WTC11 (cell line): ENCODE data around the gene NDUFAF8. TPM values are rescaled to one million over a fixed set of nuclear protein-coding genes. Genes with fewer than 3 reads are reported as not detected.

Experiments used
- ATAC-seq: fragments of 200-7000 bp; cut with Tn5 transposase; 2 replicates; pipeline ENCODE4 v1.10.0; 2021; ENCODE audit warnings: mild to moderate bottlenecking, moderate library complexity
- CTCF ChIA-PET: fragments of 300-600 bp; sonication (Branson Sonifier 250); formaldehyde crosslinking; loops from one replicate; lab custom pipeline; 2021; ENCODE audit warnings: antibody characterized with exemption; lab: Charles Lee
- POLR2A ChIA-PET: fragments of 350-600 bp; sonication (Branson Sonifier 250); formaldehyde crosslinking; loops from one replicate; lab custom pipeline; 2021; ENCODE audit warnings: antibody characterized with exemption; lab: Charles Lee
- DNase-seq: peaks from one replicate; pipeline ENCODE4 v3.0.0; 2021; ENCODE audit warnings: low spot score
- H3K27ac Mint-ChIP-seq: 2 replicates; pipeline ENCODE4 v1.8.0; 2021; ENCODE audit warnings: mixed read lengths
- H3K27me3 Mint-ChIP-seq: 2 replicates; pipeline ENCODE4 v1.8.0; 2021; ENCODE audit warnings: low read depth, mild to moderate bottlenecking, moderate library complexity, mixed read lengths
- H3K36me3 Mint-ChIP-seq: 2 replicates; pipeline ENCODE4 v1.8.0; 2021; ENCODE audit warnings: mixed read lengths
- H3K4me1 Mint-ChIP-seq: 2 replicates; pipeline ENCODE4 v1.8.0; 2022; ENCODE audit warnings: mixed read lengths
- H3K4me3 Mint-ChIP-seq: 2 replicates; pipeline ENCODE4 v1.8.0; 2021; ENCODE audit warnings: mild to moderate bottlenecking, moderate library complexity, mixed read lengths
- H3K9me3 Mint-ChIP-seq: 2 replicates; pipeline ENCODE4 v1.8.0; 2021; ENCODE audit warnings: mixed read lengths
- ATF2 ChIP-seq: sonication (generic); formaldehyde crosslinking; IDR thresholded peaks from 2 replicates; pipeline ENCODE4 v1.8.1; 2022; ENCODE audit warnings: low read depth, missing genetic modification reagents, borderline replicate concordance
- EMX1 ChIP-seq: fragments of 250-450 bp; sonication (Bioruptor Pico); IDR thresholded peaks from 2 replicates; pipeline ENCODE4 v1.8.0; 2021; ENCODE audit warnings: mild to moderate bottlenecking
- FOXK1 ChIP-seq: sonication (generic); formaldehyde crosslinking; IDR thresholded peaks from 2 replicates; pipeline ENCODE4 v1.8.0; 2022; ENCODE audit warnings: mild to moderate bottlenecking, moderate library complexity, missing genetic modification reagents
- GABPB1 ChIP-seq: sonication (generic); formaldehyde crosslinking; IDR thresholded peaks from 2 replicates; pipeline ENCODE4 v1.8.1; 2023; ENCODE audit warnings: mild to moderate bottlenecking, missing genetic modification reagents
- GRHL2 ChIP-seq: fragments of 250-450 bp; sonication (Bioruptor Pico); IDR thresholded peaks from 2 replicates; pipeline ENCODE4 v1.8.0; 2022; ENCODE audit warnings: mild to moderate bottlenecking, moderate library complexity; ENCODE audit not compliant: insufficient replicate concordance, severe bottlenecking
- GTF2I ChIP-seq: fragments of 250-450 bp; sonication (Bioruptor Pico); conservative IDR thresholded peaks from 2 replicates; pipeline ENCODE4 v1.4.0; 2021; ENCODE audit warnings: mild to moderate bottlenecking
- JAZF1 ChIP-seq: fragments of 250-450 bp; sonication (Bioruptor Pico); IDR thresholded peaks from 2 replicates; pipeline ENCODE4 v1.9.0; 2021; ENCODE audit warnings: moderate library complexity, mild to moderate bottlenecking, inconsistent platforms
- SMAD3 ChIP-seq: sonication (generic); formaldehyde crosslinking; IDR thresholded peaks from 2 replicates; pipeline ENCODE4 v1.8.0; 2022; ENCODE audit warnings: missing genetic modification reagents, mild to moderate bottlenecking, borderline replicate concordance
- ZMAT4 ChIP-seq: fragments of 250-450 bp; sonication (Bioruptor Pico); IDR thresholded peaks from 2 replicates; pipeline ENCODE4 v1.9.0; 2021; ENCODE audit warnings: mild to moderate bottlenecking
- ZNF219 ChIP-seq: sonication (generic); formaldehyde crosslinking; IDR thresholded peaks from 2 replicates; pipeline ENCODE4 v1.8.0; 2023; ENCODE audit warnings: missing genetic modification reagents, mild to moderate bottlenecking, borderline replicate concordance
- ZNF396 ChIP-seq: fragments of 250-450 bp; sonication (Bioruptor Pico); IDR thresholded peaks from 2 replicates; pipeline ENCODE4 v1.8.0; 2021; ENCODE audit warnings: mild to moderate bottlenecking, moderate library complexity, borderline replicate concordance
- total RNA-seq: library from RNA; stranded (reverse); gene quantifications from 3 replicates; pipeline ENCODE4 v1.2.3, GENCODE V29; 2021
- TF ChIP-seq, protein P1 (sequence below): fragments of 250-450 bp; sonication (Bioruptor Pico); conservative IDR thresholded peaks from 2 replicates; pipeline ENCODE4 v1.9.0; 2021; ENCODE audit warnings: mild to moderate bottlenecking
- TF ChIP-seq, protein P2 (sequence below): sonication (generic); formaldehyde crosslinking; IDR thresholded peaks from 2 replicates; pipeline ENCODE4 v1.8.1; 2023; ENCODE audit warnings: mild to moderate bottlenecking, missing genetic modification reagents
- TF ChIP-seq, protein P3 (sequence below): sonication (generic); formaldehyde crosslinking; IDR thresholded peaks from 2 replicates; pipeline ENCODE4 v1.8.1; 2023; ENCODE audit warnings: mild to moderate bottlenecking, moderate library complexity, missing genetic modification reagents
- TF ChIP-seq, protein P4 (sequence below): sonication (generic); formaldehyde crosslinking; conservative IDR thresholded peaks from 2 replicates; pipeline ENCODE4 v1.8.1; 2022; ENCODE audit warnings: mild to moderate bottlenecking, missing genetic modification reagents

NDUFAF8 gene
- total RNA-seq, 1 experiment from 2014 or later: 73.0 TPM

GRCh38 chr17:81207610-81208581, 31.2 kb upstream of the NDUFAF8 start:
- Mint-ChIP-seq H3K27ac (no peak overlapping the region; the same call in 1 of the 2 replicates), H3K27me3 (no peaks in the 10 kb centered on the region), H3K4me3 (no peak overlapping the region), H3K36me3 (no peaks in the 10 kb centered on the region; the same call in 1 of the 2 replicates), H3K9me3 (no peaks in the 10 kb centered on the region), H3K4me1 (no peaks in the 10 kb centered on the region)
- ATAC-seq: no peak
- DNase-seq: no peak
- TF ChIP-seq GTF2I (CRISPR knock-in tag): no peak
- TF ChIP-seq, protein P1, sequence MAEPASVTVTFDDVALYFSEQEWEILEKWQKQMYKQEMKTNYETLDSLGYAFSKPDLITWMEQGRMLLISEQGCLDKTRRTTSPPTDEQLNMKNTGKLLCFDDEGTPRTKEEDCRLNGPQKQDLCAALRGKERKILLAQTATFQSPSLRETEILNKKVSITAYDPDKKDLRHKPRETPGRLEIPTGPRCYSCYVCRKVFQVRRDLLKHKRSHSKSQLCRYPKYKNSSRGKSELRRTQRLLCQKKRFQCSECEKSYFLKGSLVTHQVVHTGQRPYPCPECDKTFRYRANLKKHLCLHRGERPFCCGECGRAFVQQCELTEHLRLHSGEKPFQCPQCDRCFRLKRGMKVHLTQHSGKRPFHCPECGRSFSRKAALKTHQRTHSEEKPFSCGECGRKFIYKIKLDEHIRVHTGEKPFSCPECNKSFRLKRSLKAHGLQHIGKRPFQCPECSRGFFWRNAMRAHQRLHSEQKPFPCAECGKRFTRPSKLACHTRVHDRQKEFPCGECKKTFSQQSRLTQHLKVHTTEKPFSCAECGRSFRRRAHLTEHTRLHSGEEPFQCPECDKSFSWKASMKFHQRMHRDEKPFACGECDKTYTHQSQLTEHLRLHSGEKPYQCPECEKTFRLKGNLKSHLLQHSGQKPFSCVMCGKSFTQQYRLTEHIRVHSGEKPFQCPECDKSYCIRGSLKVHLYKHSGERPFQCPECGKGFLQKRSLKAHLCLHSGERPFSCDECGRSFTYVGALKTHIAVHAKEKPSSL: no peak
- TF ChIP-seq, protein P2, sequence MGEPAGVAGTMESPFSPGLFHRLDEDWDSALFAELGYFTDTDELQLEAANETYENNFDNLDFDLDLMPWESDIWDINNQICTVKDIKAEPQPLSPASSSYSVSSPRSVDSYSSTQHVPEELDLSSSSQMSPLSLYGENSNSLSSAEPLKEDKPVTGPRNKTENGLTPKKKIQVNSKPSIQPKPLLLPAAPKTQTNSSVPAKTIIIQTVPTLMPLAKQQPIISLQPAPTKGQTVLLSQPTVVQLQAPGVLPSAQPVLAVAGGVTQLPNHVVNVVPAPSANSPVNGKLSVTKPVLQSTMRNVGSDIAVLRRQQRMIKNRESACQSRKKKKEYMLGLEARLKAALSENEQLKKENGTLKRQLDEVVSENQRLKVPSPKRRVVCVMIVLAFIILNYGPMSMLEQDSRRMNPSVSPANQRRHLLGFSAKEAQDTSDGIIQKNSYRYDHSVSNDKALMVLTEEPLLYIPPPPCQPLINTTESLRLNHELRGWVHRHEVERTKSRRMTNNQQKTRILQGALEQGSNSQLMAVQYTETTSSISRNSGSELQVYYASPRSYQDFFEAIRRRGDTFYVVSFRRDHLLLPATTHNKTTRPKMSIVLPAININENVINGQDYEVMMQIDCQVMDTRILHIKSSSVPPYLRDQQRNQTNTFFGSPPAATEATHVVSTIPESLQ (CRISPR knock-in tag): no peak
- TF ChIP-seq, protein P3, sequence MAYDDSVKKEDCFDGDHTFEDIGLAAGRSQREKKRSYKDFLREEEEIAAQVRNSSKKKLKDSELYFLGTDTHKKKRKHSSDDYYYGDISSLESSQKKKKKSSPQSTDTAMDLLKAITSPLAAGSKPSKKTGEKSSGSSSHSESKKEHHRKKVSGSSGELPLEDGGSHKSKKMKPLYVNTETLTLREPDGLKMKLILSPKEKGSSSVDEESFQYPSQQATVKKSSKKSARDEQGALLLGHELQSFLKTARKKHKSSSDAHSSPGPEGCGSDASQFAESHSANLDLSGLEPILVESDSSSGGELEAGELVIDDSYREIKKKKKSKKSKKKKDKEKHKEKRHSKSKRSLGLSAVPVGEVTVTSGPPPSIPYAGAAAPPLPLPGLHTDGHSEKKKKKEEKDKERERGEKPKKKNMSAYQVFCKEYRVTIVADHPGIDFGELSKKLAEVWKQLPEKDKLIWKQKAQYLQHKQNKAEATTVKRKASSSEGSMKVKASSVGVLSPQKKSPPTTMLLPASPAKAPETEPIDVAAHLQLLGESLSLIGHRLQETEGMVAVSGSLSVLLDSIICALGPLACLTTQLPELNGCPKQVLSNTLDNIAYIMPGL: no peak
- no peak for TF ChIP-seq FOXK1
- no peak for TF ChIP-seq ZNF219 (CRISPR knock-in tag)
- TF ChIP-seq, protein P4, sequence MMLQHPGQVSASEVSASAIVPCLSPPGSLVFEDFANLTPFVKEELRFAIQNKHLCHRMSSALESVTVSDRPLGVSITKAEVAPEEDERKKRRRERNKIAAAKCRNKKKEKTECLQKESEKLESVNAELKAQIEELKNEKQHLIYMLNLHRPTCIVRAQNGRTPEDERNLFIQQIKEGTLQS (CRISPR knock-in tag): no peak
- no peak for TF ChIP-seq ZNF396 (CRISPR knock-in tag)
- no peak for TF ChIP-seq JAZF1 (CRISPR knock-in tag)
- TF ChIP-seq ZMAT4 (CRISPR knock-in tag): no peak
- no peak for TF ChIP-seq GRHL2 (CRISPR knock-in tag)
- no peak for TF ChIP-seq EMX1 (CRISPR knock-in tag)
- TF ChIP-seq GABPB1 (CRISPR knock-in tag): no peak
- ChIA-PET POLR2A (no interaction called here), CTCF (interaction anchor here (1.0 kb wide), 1 partner anchor 65 kb away, joined by 3 read pairs; no protein-coding TSS in a partner anchor)

GRCh38 chr17:81208651-81209050, 30.5 kb upstream of the NDUFAF8 start:
- TF ChIP-seq ATF2 (CRISPR knock-in tag) (no peak), SMAD3 (no peak)
- ChIA-PET CTCF (interaction anchor here (1.0 to 1.1 kb wide), 2 partner anchors 8 to 66 kb away, joined by 3 read pairs; no protein-coding TSS in a partner anchor), POLR2A (no interaction called here)
- Mint-ChIP-seq H3K4me1 (no peaks in the 10 kb centered on the region), H3K9me3 (no peaks in the 10 kb centered on the region), H3K36me3 (no peaks in the 10 kb centered on the region; the same call in 1 of the 2 replicates), H3K27me3 (no peaks in the 10 kb centered on the region), H3K27ac (no peak overlapping the region; the same call in 1 of the 2 replicates), H3K4me3 (no peak overlapping the region)
- DNase-seq: no peak
- no peak for ATAC-seq
